Prostate gland (tissue), 2 donors: Measurements from ENCODE around the gene GFI1. TPM values are rescaled to one million over a fixed set of nuclear protein-coding genes. Genes with fewer than 3 reads are reported as not detected.
A peak's percentile ranks its signal among the peaks of the same experiment; 100 is the strongest.

Experiments
- DNase-seq: peaks from one replicate; pipeline ENCODE4 v3.0.0-alpha.2; 2019; ENCODE audit warnings: low spot score
- H3K27ac ChIP-seq, 2 donors: fragments of 200-600 bp; sonication (generic); 2 replicates each; pipeline ENCODE4 v1.5.1; 2017 to 2019
- H3K27me3 ChIP-seq: fragments of 200-600 bp; sonication (generic); replicated peaks from 2 replicates; pipeline ENCODE4 v1.5.1; 2019; ENCODE audit not compliant: insufficient read depth
- H3K36me3 ChIP-seq, 2 donors: fragments of 200-600 bp; sonication (generic); 1 replicate in 1 of 2; 2 replicates in 1 of 2; pipeline versions ENCODE4 v1.5.1 to v1.8.1; 2017 to 2019
- H3K4me1 ChIP-seq: fragments of 200-600 bp; sonication (generic); replicated peaks from 2 replicates; pipeline ENCODE4 v1.5.1; 2019
- H3K4me3 ChIP-seq, 2 donors: fragments of 200-600 bp; sonication (generic); 2 replicates each; pipeline ENCODE4 v1.5.1; 2017 to 2019
- H3K9me3 ChIP-seq: fragments of 200-600 bp; sonication (generic); 2 replicates; pipeline ENCODE4 v1.5.1; 2017
- CTCF ChIP-seq, 4 experiments: fragments of 200-600 bp in 2 of 4; fragments of 450-650 bp in 2 of 4; sonication (generic) in 2 of 4; IDR thresholded peaks; 1 replicate in 3 of 4; 2 replicates in 1 of 4; pipeline ENCODE4 v1.5.1; 2016 to 2019; ENCODE audit warnings: antibody characterized with exemption in 4 of 4, mild to moderate bottlenecking in 2 of 4, moderate library complexity in 2 of 4
- POLR2A ChIP-seq: fragments of 450-650 bp; IDR thresholded peaks from one replicate; pipeline ENCODE4 v1.6.1; 2016; ENCODE audit warnings: antibody characterized with exemption, mild to moderate bottlenecking
- POLR2AphosphoS5 ChIP-seq: sonication (generic); formaldehyde crosslinking; IDR thresholded peaks from one replicate; pipeline ENCODE4 v1.6.1; 2017; ENCODE audit warnings: antibody characterized with exemption
- WGBS: methylation state at CpG from one replicate; pipeline ENCODE4 v1.1.5; 2018; 5-methylcytosine and 5-hydroxymethylcytosine counted together
- intact Hi-C: fragments of 100-400 bp; cut with DNase I; formaldehyde crosslinking; loops from one replicate; pipeline ENCODE4 v1.14.2; 2022
- total RNA-seq, 2 donors: library from RNA; depleted of rRNA; stranded (reverse); fragments of >200 nt; gene quantifications; one replicate each; pipeline ENCODE4 v1.1.0, GENCODE V29; 2016

Gene GFI1
- total RNA-seq, 2 donors from 2014 or later = 0.32 to 2.1 TPM

GRCh38 chr1:92488416-92488815 is 1.7 kb upstream of the GFI1 start:
- no peak for TF ChIP-seq POLR2A
- no peak for TF ChIP-seq POLR2AphosphoS5
- TF ChIP-seq CTCF (IDR thresholded peaks at IDR 0.05) = no peak

DNA sequence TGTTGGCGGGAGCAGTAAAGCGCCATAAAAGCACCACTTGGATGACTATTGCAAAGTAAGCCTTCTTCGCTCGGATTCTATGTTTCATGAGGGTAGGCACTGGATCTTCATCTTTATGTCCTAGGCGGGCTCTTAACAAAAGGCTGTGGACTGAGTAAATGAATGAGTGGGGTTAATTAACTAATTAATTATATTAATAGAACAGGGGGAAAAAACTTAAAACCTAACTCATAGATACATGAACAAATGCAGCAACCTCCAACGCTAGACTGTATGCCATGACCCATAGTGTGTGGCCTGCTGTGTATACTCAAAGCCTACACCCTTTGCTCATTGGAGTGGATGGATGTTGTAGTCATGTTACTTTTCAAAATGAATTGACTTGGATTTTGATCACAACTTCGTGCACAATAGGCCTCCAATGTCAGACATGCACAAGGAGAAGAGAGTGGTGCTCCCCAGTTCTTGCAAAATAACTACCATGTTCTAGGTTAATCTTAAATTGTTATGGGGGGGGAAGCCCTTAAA is 417 bp upstream of the GFI1 start:
- H3K36me3 ChIP-seq = no peaks in the 10 kb centered on the region
- peaks cover 34% of the 10 kb centered on the region for H3K27me3 ChIP-seq
- H3K27ac ChIP-seq = no peak overlapping the region
- peak overlapping the region in 1 of 2 donors; percentile 38 for H3K4me3 ChIP-seq
- no peak for TF ChIP-seq POLR2AphosphoS5
- no peak for TF ChIP-seq CTCF (IDR thresholded peaks at IDR 0.05)
- TF ChIP-seq POLR2A = no peak
- H3K4me1 ChIP-seq = peaks cover 17% of the 10 kb centered on the region
- intact Hi-C loops = no loop called here
- DNase-seq = no peak
- H3K9me3 ChIP-seq = no peaks in the 10 kb centered on the region
- WGBS = 71% methylated on average over 7 of the region's 7 CpGs

More at GRCh38 chr1:92488416-92488815, 1.7 kb upstream of the GFI1 start:
- Histone ChIP-seq H3K27me3 (peaks cover 23% of the 10 kb centered on the region), H3K36me3 (no peaks in the 10 kb centered on the region), H3K4me1 (peaks cover 17% of the 10 kb centered on the region), H3K27ac (no peak overlapping the region), H3K4me3 (no peak overlapping the region), H3K9me3 (no peaks in the 10 kb centered on the region)
- intact Hi-C loops = no loop called here
- WGBS = 46% methylated on average over 3 of the region's 3 CpGs
- DNase-seq = no peak

GRCh38 chr1:92485381-92486250 is 1.1 kb downstream of the GFI1 start:
- peak overlapping the region; percentile 30 to 38 for H3K4me3 ChIP-seq
- H3K9me3 ChIP-seq = no peaks in the 10 kb centered on the region
- H3K4me1 ChIP-seq = peaks cover 17% of the 10 kb centered on the region
- intact Hi-C loops = no loop called here
- DNase-seq = no peak
- no peaks in the 10 kb centered on the region for H3K36me3 ChIP-seq
- WGBS = 1% methylated on average over 63 of the region's 82 CpGs
- TF ChIP-seq POLR2A (no peak), CTCF (IDR thresholded peaks at IDR 0.05) (peak in 1 of 4 experiments; percentile 11), POLR2AphosphoS5 (no peak)
- H3K27me3 ChIP-seq = peaks cover 44% of the 10 kb centered on the region
- H3K27ac ChIP-seq = no peak overlapping the region

DNA sequence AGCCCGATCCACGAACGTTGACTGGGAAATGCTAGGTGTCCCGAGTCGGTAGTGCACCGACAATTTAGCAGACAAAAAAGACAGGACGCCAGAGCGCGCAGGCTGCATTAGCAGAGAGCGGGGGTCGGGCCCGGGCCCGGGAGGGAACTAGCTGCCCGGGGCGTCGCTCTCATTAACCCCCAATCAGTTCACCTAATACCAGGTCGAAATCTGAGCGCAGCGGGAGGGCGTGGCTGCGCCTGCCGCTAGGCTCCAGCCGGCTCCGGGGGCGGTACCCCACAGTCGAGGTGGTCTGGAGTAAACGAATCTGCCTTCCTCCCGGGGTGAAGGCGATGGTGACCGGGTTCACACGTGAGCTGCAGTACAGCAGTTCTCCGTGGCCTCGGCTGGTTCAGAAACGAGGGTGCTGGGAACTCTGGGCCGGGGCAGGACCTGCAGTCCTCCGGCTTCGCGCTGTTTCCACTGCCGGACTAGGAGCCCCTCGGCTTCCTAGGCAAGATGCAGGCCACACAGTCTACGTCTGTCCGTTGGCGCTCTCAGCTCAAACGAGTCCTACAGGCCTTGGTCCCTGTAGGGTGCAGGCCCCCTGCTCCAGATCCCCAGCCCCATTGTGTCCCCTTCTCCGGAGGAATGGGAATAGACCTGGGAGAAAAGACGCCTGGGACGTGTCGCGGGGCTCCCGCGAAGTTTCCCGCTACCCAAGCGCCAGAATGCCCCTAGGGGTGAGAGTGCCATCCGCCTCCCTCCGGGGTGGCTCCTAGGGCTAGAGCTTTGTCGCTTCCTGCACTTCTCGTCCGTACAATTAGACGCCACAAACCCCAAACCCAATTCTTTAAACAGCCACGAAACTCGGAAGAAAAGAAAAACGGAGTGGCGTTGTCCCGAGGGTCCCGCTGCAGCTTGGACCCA is 2.0 kb downstream of the GFI1 start:
- peaks cover 51% of the 10 kb centered on the region for H3K27me3 ChIP-seq
- H3K4me1 ChIP-seq = peaks cover 17% of the 10 kb centered on the region
- intact Hi-C loops = no loop called here
- H3K36me3 ChIP-seq = no peaks in the 10 kb centered on the region
- no peak for DNase-seq
- TF ChIP-seq POLR2A (no peak), POLR2AphosphoS5 (no peak), CTCF (IDR thresholded peaks at IDR 0.05) (no peak)
- H3K9me3 ChIP-seq = no peaks in the 10 kb centered on the region
- peak overlapping the region; percentile 30 to 38 for H3K4me3 ChIP-seq
- no peak overlapping the region for H3K27ac ChIP-seq
- 3% methylated on average over 41 of the region's 65 CpGs for WGBS
